H54 (cell line): ENCODE measurements around the gene OR10A7.

Source experiments
- DNase-seq: peaks from one replicate; pipeline ENCODE4 v3.0.0; 2011; ENCODE audit warnings: low spot score, mixed read lengths; ENCODE audit not compliant: insufficient read length
- FAIRE-seq: peaks from 3 replicates; lab custom pipeline; 2011; peaks lifted over from hg19 to GRCh38; lab: Jason Lieb, UNC
- POLR2A ChIP-seq: IDR thresholded peaks from 2 replicates; pipeline ENCODE4 v1.6.1; 2011; ENCODE audit warnings: low read depth, mild to moderate bottlenecking, low read length

The OR10A7 gene

GRCh38 chr12:55258303-55258702 is 37.5 kb downstream of the OR10A7 start:
- no peak for FAIRE-seq
- no peak for TF ChIP-seq POLR2A
- DNase-seq = no peak
